HepG2 (cell line): ENCODE results near the gene VKORC1. TPM values are rescaled to one million over a fixed set of nuclear protein-coding genes. Genes with fewer than 3 reads are reported as not detected.
A peak's percentile ranks its signal among the peaks of the same experiment; 100 is the strongest.

ENCODE experiments used
- AGO1 ChIP-seq: fragments of 200-400 bp; formaldehyde crosslinking; IDR thresholded peaks from 2 replicates; pipeline ENCODE4 v1.6.1; 2017; ENCODE audit warnings: mild to moderate bottlenecking, low read depth, low read length, moderate library complexity; ENCODE audit not compliant: poor library complexity, severe bottlenecking
- ARNTL ChIP-seq: sonication (generic); formaldehyde crosslinking; IDR thresholded peaks from 2 replicates; pipeline ENCODE4 v1.4.0; 2020; ENCODE audit warnings: mild to moderate bottlenecking, missing genetic modification reagents
- ELF1 ChIP-seq: sonication (generic); formaldehyde crosslinking; IDR thresholded peaks from 2 replicates; pipeline ENCODE4 v1.4.0; 2020; ENCODE audit warnings: missing genetic modification reagents
- HNRNPUL1 ChIP-seq: fragments of 200-400 bp; formaldehyde crosslinking; IDR thresholded peaks from 2 replicates; pipeline ENCODE4 v1.6.1; 2017; ENCODE audit warnings: low read depth, mild to moderate bottlenecking, low read length, moderate library complexity
- KLF13 ChIP-seq: sonication (generic); formaldehyde crosslinking; IDR thresholded peaks from 2 replicates; pipeline ENCODE4 v1.4.0; 2020; ENCODE audit warnings: mild to moderate bottlenecking, missing genetic modification reagents
- PHF21A ChIP-seq: sonication (generic); formaldehyde crosslinking; IDR thresholded peaks from 2 replicates; pipeline ENCODE4 v1.5.0; 2020; ENCODE audit warnings: mild to moderate bottlenecking, missing genetic modification reagents
- SPEN ChIP-seq: sonication (generic); formaldehyde crosslinking; IDR thresholded peaks from 2 replicates; pipeline ENCODE4 v1.5.1; 2020; ENCODE audit warnings: low read depth, mild to moderate bottlenecking, missing genetic modification reagents
- ZNF329 ChIP-seq: sonication (generic); formaldehyde crosslinking; IDR thresholded peaks from 2 replicates; pipeline ENCODE4 v1.9.0; 2021; ENCODE audit warnings: low read depth, mild to moderate bottlenecking, missing genetic modification reagents
- ZNF546 ChIP-seq: sonication (generic); formaldehyde crosslinking; conservative IDR thresholded peaks from 2 replicates; pipeline ENCODE4 v1.8.1; 2023; ENCODE audit warnings: mild to moderate bottlenecking, missing genetic modification reagents
- ZNF737 ChIP-seq: sonication (generic); formaldehyde crosslinking; IDR thresholded peaks from 2 replicates; pipeline ENCODE4 v1.5.0; 2020; ENCODE audit warnings: missing genetic modification reagents, mild to moderate bottlenecking, borderline replicate concordance
- ZNF768 ChIP-seq: sonication (generic); formaldehyde crosslinking; IDR thresholded peaks from 2 replicates; pipeline ENCODE4 v1.4.0; 2020; ENCODE audit warnings: missing genetic modification reagents
- ZNF782 ChIP-seq: sonication (generic); formaldehyde crosslinking; IDR thresholded peaks from 2 replicates; pipeline ENCODE4 v1.4.0; 2020; ENCODE audit warnings: missing genetic modification reagents, mild to moderate bottlenecking, borderline replicate concordance
- polyA plus RNA-seq, 8 experiments: library from polyadenylated mRNA; depleted of rRNA in 3 of 8; stranded (reverse) in 7 of 8; unstranded in 1 of 8; fragments of >200 nt; fragmentation: Illumina TruSeq in 4 of 8; extraction: Trizol in 4 of 8; gene quantifications; 2 replicates each; pipeline versions ENCODE4 v1.2.1 to v1.2.3, GENCODE V29; 2011 to 2016; ENCODE audit warnings: low read depth in 4 of 8, missing spikeins in 1 of 8, mixed read lengths in 1 of 8; ENCODE audit not compliant: insufficient read depth in 1 of 8
- total RNA-seq, 5 experiments: library from RNA; depleted of rRNA; stranded (reverse); fragments of >200 nt; fragmentation: Illumina TruSeq; extraction: Trizol; gene quantifications; 2 replicates each; pipeline ENCODE4 v1.2.3, GENCODE V29; 2016; ENCODE audit warnings: low read depth in 1 of 5
- TF ChIP-seq, protein P1 (sequence below): sonication (generic); formaldehyde crosslinking; IDR thresholded peaks from 2 replicates; pipeline ENCODE4 v1.5.0; 2020; ENCODE audit warnings: mild to moderate bottlenecking, missing genetic modification reagents, borderline replicate concordance
- TF ChIP-seq, protein P2 (sequence below): sonication (generic); formaldehyde crosslinking; IDR thresholded peaks from 2 replicates; pipeline ENCODE4 v1.4.0; 2020; ENCODE audit warnings: mild to moderate bottlenecking, missing genetic modification reagents
- TF ChIP-seq, protein P3 (sequence below): sonication (generic); formaldehyde crosslinking; IDR thresholded peaks from 2 replicates; pipeline ENCODE4 v1.4.0; 2020; ENCODE audit warnings: missing genetic modification reagents
- TF ChIP-seq, protein P4 (sequence below): sonication (generic); formaldehyde crosslinking; IDR thresholded peaks from 2 replicates; pipeline ENCODE4 v1.5.0; 2020; ENCODE audit warnings: mild to moderate bottlenecking, missing genetic modification reagents
- TF ChIP-seq, protein P5 (sequence below): sonication (generic); formaldehyde crosslinking; IDR thresholded peaks from 2 replicates; pipeline ENCODE4 v1.8.0; 2022; ENCODE audit warnings: low read depth, missing genetic modification reagents

Gene VKORC1
- total and polyA plus RNA-seq, 2 of the 13 experiments (the other 11 are each of a cell fraction or from before 2014, with no cell fraction given) = 141 to 615 TPM

DNA sequence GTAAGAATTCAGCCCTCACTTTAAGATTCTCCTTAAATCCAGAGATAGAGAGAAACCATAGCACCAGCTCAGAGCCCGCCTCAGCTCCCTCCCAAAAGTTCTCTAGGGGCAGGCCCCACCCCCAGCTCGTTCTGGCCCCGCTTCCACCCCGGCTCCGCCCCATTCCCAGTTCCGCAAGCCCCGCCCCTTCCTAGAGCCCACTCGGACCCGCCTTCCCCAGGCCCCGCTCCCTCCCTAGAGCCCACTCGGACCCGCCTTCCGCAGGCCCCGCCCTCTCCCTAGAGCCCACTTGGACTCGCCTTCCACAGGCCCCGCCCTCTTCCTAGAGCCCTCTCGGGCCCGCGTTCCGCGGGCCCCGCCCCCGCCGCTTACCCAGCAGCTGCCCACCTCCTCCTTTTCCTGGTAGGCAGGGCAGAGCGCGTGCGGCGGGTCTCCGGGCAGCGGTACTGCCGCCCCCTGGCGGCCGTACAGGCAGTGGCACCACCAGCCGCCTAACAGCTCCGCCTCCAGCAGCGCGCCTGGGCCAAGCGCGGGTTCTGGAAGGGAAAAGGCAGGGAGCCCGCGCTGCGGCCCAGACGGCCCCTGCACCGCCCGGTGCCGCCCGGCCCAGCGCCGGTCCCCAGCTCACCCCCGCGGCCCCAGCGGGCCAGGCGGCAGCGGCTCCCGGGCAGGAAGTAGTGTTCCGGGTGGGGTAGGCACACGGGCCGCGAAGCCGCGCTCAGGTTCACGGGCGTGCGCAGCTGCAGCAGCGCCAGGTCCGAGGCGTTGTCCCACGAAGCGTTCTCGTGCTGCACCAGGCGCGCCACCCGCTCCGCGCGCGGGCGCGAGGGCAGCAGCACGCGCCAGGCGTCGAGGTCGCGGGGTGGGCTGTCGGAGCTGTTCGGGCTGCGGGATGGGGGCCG is 47.8 kb upstream of the VKORC1 start (continued):
- TF ChIP-seq, protein P1, sequence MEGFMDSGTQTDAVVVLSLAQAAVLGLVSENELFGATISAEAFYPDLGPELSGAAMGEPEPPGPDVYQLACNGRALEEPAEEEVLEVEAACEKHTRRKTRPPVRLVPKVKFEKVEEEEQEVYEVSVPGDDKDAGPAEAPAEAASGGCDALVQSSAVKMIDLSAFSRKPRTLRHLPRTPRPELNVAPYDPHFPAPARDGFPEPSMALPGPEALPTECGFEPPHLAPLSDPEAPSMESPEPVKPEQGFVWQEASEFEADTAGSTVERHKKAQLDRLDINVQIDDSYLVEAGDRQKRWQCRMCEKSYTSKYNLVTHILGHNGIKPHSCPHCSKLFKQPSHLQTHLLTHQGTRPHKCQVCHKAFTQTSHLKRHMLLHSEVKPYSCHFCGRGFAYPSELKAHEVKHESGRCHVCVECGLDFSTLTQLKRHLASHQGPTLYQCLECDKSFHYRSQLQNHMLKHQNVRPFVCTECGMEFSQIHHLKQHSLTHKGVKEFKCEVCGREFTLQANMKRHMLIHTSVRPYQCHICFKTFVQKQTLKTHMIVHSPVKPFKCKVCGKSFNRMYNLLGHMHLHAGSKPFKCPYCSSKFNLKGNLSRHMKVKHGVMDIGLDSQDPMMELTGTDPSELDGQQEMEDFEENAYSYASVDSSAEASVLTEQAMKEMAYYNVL (CRISPR knock-in tag) = peak; percentile 66; the same call in 1 of the 2 replicates
- TF ChIP-seq ZNF737 (CRISPR knock-in tag) (no peak), ARNTL (CRISPR knock-in tag) (no peak), KLF13 (CRISPR knock-in tag) (no peak), ZNF329 (CRISPR knock-in tag) (peak; percentile 47; the same call in 1 of the 2 replicates), ZNF768 (CRISPR knock-in tag) (peak; percentile 74), AGO1 (peak; percentile 41), HNRNPUL1 (no peak), ELF1 (CRISPR knock-in tag) (peak; percentile 89), SPEN (CRISPR knock-in tag) (peak; percentile 72), PHF21A (CRISPR knock-in tag) (peak; percentile 58; the same call in 1 of the 2 replicates), ZNF782 (no peak), ZNF546 (CRISPR knock-in tag) (peak; percentile 65; the same call in 1 of the 2 replicates)
- TF ChIP-seq, protein P2, sequence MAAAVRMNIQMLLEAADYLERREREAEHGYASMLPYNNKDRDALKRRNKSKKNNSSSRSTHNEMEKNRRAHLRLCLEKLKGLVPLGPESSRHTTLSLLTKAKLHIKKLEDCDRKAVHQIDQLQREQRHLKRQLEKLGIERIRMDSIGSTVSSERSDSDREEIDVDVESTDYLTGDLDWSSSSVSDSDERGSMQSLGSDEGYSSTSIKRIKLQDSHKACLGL = peak; percentile 79
- TF ChIP-seq, protein P3, sequence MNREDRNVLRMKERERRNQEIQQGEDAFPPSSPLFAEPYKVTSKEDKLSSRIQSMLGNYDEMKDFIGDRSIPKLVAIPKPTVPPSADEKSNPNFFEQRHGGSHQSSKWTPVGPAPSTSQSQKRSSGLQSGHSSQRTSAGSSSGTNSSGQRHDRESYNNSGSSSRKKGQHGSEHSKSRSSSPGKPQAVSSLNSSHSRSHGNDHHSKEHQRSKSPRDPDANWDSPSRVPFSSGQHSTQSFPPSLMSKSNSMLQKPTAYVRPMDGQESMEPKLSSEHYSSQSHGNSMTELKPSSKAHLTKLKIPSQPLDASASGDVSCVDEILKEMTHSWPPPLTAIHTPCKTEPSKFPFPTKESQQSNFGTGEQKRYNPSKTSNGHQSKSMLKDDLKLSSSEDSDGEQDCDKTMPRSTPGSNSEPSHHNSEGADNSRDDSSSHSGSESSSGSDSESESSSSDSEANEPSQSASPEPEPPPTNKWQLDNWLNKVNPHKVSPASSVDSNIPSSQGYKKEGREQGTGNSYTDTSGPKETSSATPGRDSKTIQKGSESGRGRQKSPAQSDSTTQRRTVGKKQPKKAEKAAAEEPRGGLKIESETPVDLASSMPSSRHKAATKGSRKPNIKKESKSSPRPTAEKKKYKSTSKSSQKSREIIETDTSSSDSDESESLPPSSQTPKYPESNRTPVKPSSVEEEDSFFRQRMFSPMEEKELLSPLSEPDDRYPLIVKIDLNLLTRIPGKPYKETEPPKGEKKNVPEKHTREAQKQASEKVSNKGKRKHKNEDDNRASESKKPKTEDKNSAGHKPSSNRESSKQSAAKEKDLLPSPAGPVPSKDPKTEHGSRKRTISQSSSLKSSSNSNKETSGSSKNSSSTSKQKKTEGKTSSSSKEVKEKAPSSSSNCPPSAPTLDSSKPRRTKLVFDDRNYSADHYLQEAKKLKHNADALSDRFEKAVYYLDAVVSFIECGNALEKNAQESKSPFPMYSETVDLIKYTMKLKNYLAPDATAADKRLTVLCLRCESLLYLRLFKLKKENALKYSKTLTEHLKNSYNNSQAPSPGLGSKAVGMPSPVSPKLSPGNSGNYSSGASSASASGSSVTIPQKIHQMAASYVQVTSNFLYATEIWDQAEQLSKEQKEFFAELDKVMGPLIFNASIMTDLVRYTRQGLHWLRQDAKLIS (CRISPR knock-in tag) = no peak
- TF ChIP-seq, protein P4, sequence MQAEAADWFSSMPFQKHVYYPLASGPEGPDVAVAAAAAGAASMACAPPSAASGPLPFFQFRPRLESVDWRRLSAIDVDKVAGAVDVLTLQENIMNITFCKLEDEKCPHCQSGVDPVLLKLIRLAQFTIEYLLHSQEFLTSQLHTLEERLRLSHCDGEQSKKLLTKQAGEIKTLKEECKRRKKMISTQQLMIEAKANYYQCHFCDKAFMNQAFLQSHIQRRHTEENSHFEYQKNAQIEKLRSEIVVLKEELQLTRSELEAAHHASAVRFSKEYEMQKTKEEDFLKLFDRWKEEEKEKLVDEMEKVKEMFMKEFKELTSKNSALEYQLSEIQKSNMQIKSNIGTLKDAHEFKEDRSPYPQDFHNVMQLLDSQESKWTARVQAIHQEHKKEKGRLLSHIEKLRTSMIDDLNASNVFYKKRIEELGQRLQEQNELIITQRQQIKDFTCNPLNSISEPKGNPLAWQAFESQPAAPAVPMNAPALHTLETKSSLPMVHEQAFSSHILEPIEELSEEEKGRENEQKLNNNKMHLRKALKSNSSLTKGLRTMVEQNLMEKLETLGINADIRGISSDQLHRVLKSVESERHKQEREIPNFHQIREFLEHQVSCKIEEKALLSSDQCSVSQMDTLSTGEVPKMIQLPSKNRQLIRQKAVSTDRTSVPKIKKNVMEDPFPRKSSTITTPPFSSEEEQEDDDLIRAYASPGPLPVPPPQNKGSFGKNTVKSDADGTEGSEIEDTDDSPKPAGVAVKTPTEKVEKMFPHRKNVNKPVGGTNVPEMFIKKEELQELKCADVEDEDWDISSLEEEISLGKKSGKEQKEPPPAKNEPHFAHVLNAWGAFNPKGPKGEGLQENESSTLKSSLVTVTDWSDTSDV (CRISPR knock-in tag) = no peak
- TF ChIP-seq, protein P5, sequence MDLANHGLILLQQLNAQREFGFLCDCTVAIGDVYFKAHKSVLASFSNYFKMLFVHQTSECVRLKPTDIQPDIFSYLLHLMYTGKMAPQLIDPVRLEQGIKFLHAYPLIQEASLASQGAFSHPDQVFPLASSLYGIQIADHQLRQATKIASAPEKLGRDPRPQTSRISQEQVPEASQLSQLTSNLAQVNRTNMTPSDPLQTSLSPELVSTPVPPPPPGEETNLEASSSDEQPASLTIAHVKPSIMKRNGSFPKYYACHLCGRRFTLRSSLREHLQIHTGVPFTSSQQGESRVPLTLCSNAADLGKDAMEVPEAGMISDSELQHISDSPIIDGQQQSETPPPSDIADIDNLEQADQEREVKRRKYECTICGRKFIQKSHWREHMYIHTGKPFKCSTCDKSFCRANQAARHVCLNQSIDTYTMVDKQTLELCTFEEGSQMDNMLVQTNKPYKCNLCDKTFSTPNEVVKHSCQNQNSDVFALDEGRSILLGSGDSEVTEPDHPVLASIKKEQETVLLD (CRISPR knock-in tag) = 0 out of 2 replicates have a peak, but pooled peaks have one; percentile 34
